TTC549 (cell line): Measurements from ENCODE around the gene HK1.
"Not testable (repeated sequence)": the region's sequence is repeated elsewhere in the genome, so short reads cannot be mapped to it uniquely, and the experiment has no call there.

ENCODE experiments used
- FAIRE-seq: peaks from 2 replicates; lab custom pipeline; 2012; peaks lifted over from hg19 to GRCh38; lab: Jason Lieb, UNC

The HK1 gene

GRCh38 chr10:69311309-69311708 lies 33.0 kb downstream of the HK1 start:
- no peak for FAIRE-seq

- FAIRE-seq = no peak
These were observed 34.2 kb downstream of the HK1 start for GRCh38 chr10:69312528-69312927.

GRCh38 chr10:69315100-69315542 lies 36.8 kb downstream of the HK1 start:
- no peak for FAIRE-seq

GRCh38 chr10:69315610-69316312 lies 37.5 kb downstream of the HK1 start:
- no peak for FAIRE-seq

GRCh38 chr10:69316313-69317059 lies 38.2 kb downstream of the HK1 start:
- no peak for FAIRE-seq

- FAIRE-seq = no peak
These were observed 38.9 kb downstream of the HK1 start for GRCh38 chr10:69317175-69317604.

GRCh38 chr10:69317626-69318105 lies 39.4 kb downstream of the HK1 start:
- no peak for FAIRE-seq

- no peak for FAIRE-seq
These were observed 40.0 kb downstream of the HK1 start for GRCh38 chr10:69318106-69318866.

GRCh38 chr10:69318867-69319727 lies 40.8 kb downstream of the HK1 start:
- FAIRE-seq = no peak

GRCh38 chr10:69319841-69320316 lies 41.6 kb downstream of the HK1 start:
- FAIRE-seq = no peak

- FAIRE-seq = no peak
These were observed 42.2 kb downstream of the HK1 start for GRCh38 chr10:69320521-69320920.

GRCh38 chr10:69321039-69321715 lies 42.9 kb downstream of the HK1 start:
- no peak for FAIRE-seq

GRCh38 chr10:69321865-69322264 lies 43.6 kb downstream of the HK1 start:
- no peak for FAIRE-seq

- not testable (repeated sequence) for FAIRE-seq
These were observed 44.0 kb downstream of the HK1 start for GRCh38 chr10:69322346-69322745.

- no peak for FAIRE-seq
These were observed 45.3 kb downstream of the HK1 start for GRCh38 chr10:69323622-69324021.

- no peak for FAIRE-seq
These were observed 46.3 kb downstream of the HK1 start for GRCh38 chr10:69324583-69324982.

GRCh38 chr10:69325637-69326523 lies 47.6 kb downstream of the HK1 start:
- not testable (repeated sequence) for FAIRE-seq

- FAIRE-seq = no peak
These were observed 48.4 kb downstream of the HK1 start for GRCh38 chr10:69326692-69327091.

GRCh38 chr10:69327463-69328379 lies 49.4 kb downstream of the HK1 start:
- no peak for FAIRE-seq
